Neural crest cell (in vitro differentiated cells): Measurements from ENCODE around the gene SPHK1. TPM values are rescaled to one million over a fixed set of nuclear protein-coding genes. Genes with fewer than 3 reads are reported as not detected.

Experiments
- DNase-seq: peaks from one replicate; pipeline ENCODE4 v3.0.0; 2021; ENCODE audit warnings: low read depth, mixed read lengths, low spot score
- H3K27ac Mint-ChIP-seq: one replicate; pipeline ENCODE4 v1.8.0; 2021; ENCODE audit warnings: mild to moderate bottlenecking, mixed read lengths; ENCODE audit not compliant: unreplicated experiment
- H3K27me3 Mint-ChIP-seq: 2 replicates; pipeline ENCODE4 v1.8.0; 2021; ENCODE audit warnings: low read depth, mild to moderate bottlenecking, mixed read lengths
- H3K36me3 Mint-ChIP-seq: 2 replicates; pipeline ENCODE4 v1.8.0; 2021; ENCODE audit warnings: low read depth, mild to moderate bottlenecking, mixed read lengths
- H3K4me1 Mint-ChIP-seq: 2 replicates; pipeline ENCODE4 v1.8.0; 2021; ENCODE audit warnings: mixed read lengths
- H3K4me3 Mint-ChIP-seq: one replicate; pipeline ENCODE4 v1.8.0; 2021; ENCODE audit warnings: mild to moderate bottlenecking, mixed read lengths
- H3K9me3 Mint-ChIP-seq: 2 replicates; pipeline ENCODE4 v1.8.0; 2021; ENCODE audit warnings: mixed read lengths
- total RNA-seq: library from RNA; stranded (reverse); gene quantifications from 2 replicates; pipeline ENCODE4 v1.2.1, GENCODE V29; 2021
- TF ChIP-seq, protein P1 (sequence below): fragments of 200-600 bp; sonication (generic); conservative IDR thresholded peaks from 2 replicates; pipeline ENCODE4 v1.5.0; 2021; ENCODE audit warnings: antibody characterized with exemption, mild to moderate bottlenecking

Gene SPHK1
- total RNA-seq, 1 donor from 2014 or later = 21.1 TPM

DNA sequence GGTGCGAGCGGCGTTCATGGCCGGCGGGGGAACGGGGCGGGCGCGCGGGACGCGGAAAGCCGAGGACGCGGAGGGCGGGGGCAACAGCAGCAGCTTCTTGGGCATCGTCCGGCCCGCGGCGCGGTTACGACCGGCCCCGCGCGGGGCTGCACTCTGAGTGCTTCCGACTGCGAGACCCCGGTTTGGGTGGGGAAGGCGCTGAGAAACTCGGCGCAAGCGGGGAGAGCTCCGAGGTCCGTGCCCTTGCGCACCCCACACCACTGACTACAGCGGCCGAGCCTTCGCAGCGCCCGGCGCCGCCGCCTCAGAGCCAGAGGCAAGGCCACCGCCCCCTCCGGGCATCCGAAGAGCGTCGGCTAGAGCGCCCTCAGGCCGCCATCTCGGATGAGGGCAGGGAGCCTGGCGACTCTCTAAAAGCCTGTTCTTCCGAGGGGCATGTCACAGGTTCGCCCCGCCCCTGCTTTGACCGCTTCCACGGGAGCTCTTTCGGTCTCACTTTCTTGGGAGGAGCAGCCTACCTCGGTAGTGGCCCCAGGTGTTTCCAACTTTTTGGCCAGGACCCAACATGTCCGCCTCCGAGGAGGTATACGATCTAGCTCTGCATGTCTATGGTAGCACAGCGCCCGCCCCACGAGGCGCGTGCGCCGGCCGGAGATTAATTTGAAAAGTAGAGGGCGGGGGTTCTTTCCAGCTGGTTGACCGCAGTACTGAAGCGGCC, 30.7 kb upstream of the SPHK1 start, which contains the start of gene PRPSAP1:
Gene PRPSAP1, minus strand, starts transcription at position 318 of the 718 bp plus-strand sequence. Its CDS starts 213 bp downstream, at position 105.
- TF ChIP-seq, protein P1, sequence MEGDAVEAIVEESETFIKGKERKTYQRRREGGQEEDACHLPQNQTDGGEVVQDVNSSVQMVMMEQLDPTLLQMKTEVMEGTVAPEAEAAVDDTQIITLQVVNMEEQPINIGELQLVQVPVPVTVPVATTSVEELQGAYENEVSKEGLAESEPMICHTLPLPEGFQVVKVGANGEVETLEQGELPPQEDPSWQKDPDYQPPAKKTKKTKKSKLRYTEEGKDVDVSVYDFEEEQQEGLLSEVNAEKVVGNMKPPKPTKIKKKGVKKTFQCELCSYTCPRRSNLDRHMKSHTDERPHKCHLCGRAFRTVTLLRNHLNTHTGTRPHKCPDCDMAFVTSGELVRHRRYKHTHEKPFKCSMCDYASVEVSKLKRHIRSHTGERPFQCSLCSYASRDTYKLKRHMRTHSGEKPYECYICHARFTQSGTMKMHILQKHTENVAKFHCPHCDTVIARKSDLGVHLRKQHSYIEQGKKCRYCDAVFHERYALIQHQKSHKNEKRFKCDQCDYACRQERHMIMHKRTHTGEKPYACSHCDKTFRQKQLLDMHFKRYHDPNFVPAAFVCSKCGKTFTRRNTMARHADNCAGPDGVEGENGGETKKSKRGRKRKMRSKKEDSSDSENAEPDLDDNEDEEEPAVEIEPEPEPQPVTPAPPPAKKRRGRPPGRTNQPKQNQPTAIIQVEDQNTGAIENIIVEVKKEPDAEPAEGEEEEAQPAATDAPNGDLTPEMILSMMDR = peak; percentile 28
- peak within 1 kb of the TSS; percentile 100 for H3K27ac Mint-ChIP-seq
- H3K27me3 Mint-ChIP-seq = no peaks in the 10 kb centered on the region
- peaks cover 27% of the 10 kb centered on the region for H3K4me1 Mint-ChIP-seq
- no peaks in the 10 kb centered on the region for H3K9me3 Mint-ChIP-seq
- H3K36me3 Mint-ChIP-seq = peaks cover 4% of the 10 kb centered on the region
- H3K4me3 Mint-ChIP-seq = peak within 1 kb of the TSS; percentile 98
- peak; percentile 85 for DNase-seq

DNA sequence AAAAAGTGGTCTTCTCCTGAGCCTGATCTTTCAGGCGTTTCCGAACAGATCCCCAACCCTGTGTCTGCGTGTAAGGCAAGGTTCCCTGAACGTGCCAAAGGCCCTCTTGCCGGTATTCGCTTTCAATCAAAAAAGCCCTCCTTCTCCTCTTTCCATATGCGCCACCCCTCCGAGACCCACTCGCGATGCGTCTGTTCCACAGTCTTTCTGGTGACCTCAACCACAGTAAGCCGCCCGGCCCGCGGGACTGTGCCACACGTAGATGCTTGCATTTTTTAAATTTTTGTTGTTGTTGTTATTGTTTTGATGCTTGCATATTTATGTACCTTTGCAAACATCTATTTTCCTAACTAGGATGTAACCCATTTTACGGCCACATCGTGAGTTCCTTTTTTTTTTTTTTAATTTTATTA, 30.1 kb upstream of the SPHK1 start:
- Mint-ChIP-seq H3K9me3 (no peaks in the 10 kb centered on the region), H3K4me3 (peak overlapping the region; percentile 96), H3K27me3 (no peaks in the 10 kb centered on the region), H3K36me3 (peaks cover 4% of the 10 kb centered on the region), H3K27ac (peak overlapping the region; percentile 100), H3K4me1 (peaks cover 27% of the 10 kb centered on the region)
- TF ChIP-seq, protein P1 = no peak
- no peak for DNase-seq

- H3K27me3 Mint-ChIP-seq = no peaks in the 10 kb centered on the region
- no peak overlapping the region for H3K27ac Mint-ChIP-seq
- peaks cover 27% of the 10 kb centered on the region for H3K4me1 Mint-ChIP-seq
- H3K4me3 Mint-ChIP-seq = peak overlapping the region; percentile 96
- H3K36me3 Mint-ChIP-seq = peaks cover 4% of the 10 kb centered on the region
- H3K9me3 Mint-ChIP-seq = no peaks in the 10 kb centered on the region
- TF ChIP-seq, protein P1 = no peak
- no peak for DNase-seq
Measured at GRCh38 chr17:76354747-76355310, 29.6 kb upstream of the SPHK1 start.

DNA sequence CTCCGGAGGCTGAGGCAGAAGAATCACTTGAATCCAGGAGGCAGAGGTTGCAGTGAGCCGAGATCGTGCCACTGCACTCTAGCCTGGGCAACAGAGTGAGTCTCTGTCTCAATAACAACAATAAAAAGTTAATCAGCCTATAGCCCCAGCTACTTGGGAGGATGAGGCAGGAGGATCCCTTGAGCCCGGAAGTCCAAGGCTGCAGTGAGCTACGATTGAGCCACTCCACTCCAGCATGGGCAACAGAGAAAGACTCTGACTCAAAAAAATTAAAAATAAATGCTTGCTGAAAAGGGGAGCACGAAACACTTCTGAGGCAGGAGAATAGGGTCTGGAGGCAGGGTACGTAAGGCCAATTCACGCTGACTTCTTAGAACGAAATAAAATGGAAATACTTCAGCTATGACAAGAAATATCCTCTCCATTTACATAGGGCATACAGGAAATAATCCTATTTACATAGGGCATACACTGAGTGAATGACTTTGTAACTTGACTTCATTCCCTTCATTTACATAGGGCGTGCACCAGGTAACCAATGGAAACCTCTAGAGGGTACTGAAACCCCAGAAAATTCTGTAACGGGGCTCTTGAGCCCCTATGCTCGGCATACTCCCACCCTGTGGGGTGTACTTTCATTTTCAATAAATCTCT, 27.5 kb upstream of the SPHK1 start:
- no peak for DNase-seq
- Mint-ChIP-seq H3K27ac (no peak overlapping the region), H3K4me3 (peak overlapping the region; percentile 40), H3K27me3 (no peaks in the 10 kb centered on the region), H3K4me1 (peaks cover 35% of the 10 kb centered on the region), H3K36me3 (peaks cover 4% of the 10 kb centered on the region), H3K9me3 (no peaks in the 10 kb centered on the region)
- TF ChIP-seq, protein P1 = no peak

DNA sequence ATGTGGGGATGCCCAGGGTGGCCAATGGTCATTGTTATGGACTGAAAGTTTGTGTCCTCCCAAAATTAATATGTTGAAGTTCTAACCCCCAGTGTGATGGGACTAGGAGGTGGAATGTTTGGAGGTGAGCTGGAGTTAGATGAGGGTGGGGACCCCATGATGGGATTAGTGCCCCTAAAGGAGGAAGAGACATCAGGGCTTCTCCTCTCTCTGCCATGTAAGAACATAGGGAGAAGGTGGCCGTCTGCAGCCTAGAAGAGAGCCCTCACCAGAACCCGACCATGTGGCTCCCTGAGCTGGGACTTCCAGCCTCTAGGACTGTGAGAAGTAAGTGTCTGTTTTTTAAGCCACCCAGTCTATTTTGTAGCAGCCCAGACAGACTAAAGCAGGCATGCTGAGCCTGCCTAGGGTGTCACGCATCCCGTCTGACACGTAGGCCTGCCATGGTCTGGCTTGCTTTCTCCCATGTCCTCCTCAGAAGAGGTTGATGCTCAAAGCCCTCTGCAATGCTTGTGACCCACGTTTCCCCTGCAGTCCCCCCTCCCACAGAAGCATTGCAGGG, 26.7 kb upstream of the SPHK1 start:
- Mint-ChIP-seq H3K4me3 (peak overlapping the region; percentile 40), H3K27ac (no peak overlapping the region), H3K4me1 (peaks cover 36% of the 10 kb centered on the region), H3K9me3 (no peaks in the 10 kb centered on the region), H3K27me3 (no peaks in the 10 kb centered on the region), H3K36me3 (peaks cover 3% of the 10 kb centered on the region)
- TF ChIP-seq, protein P1 = no peak
- DNase-seq = no peak
